SKM-1 (cell line): ENCODE measurements around the gene NPM1.

Experiments
- DNase-seq: peaks from one replicate; lab custom pipeline; 2025; ENCODE audit not compliant: unreplicated experiment; lab: John Stamatoyannopoulos, UW

Gene NPM1

DNA sequence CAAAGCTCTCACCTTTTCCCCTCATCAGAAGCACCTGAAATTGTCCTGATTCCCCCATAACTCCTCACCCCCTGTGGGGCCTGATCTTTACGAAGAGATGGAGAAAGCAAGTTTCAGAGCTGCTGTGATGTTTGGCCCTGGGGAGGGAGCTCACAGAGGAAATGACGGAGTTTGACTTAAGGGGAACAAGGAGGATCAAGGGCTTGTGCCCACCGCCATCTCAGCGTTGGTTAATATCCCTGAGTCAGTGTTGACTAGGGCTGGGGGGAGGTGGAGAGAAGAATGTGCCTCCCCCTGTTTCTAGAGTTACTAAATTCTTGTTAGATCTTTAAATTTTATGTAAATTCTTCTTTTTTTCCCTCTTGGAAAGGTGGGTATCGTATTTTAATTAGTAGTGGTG is 59.6 kb downstream of the NPM1 start:
- DNase-seq, result no peak

- no peak for DNase-seq
Measured at GRCh38 chr5:171449426-171449825, 61.8 kb downstream of the NPM1 start.

GRCh38 chr5:171450423-171451331 is 63.0 kb downstream of the NPM1 start:
- DNase-seq, result no peak

DNA sequence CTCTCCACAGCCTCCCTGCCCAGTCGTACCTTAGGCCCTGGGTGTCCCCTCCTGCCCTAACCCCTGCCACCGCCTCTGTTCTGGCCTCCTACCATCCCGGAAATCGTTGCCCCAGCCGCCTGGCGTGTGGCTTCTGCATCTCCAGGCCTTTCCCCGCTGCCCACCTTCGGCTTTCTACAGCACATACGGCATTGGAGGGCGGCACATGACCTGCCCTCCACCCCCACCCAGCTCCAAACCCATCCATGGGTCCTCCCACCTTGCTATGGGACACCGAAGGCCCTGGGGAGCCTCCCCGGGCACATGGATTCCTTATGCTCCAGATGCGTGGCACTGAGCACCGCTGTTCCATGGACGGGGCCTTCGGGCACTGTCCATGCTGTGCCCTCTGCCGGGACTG is 63.8 kb downstream of the NPM1 start:
- no peak for DNase-seq

DNA sequence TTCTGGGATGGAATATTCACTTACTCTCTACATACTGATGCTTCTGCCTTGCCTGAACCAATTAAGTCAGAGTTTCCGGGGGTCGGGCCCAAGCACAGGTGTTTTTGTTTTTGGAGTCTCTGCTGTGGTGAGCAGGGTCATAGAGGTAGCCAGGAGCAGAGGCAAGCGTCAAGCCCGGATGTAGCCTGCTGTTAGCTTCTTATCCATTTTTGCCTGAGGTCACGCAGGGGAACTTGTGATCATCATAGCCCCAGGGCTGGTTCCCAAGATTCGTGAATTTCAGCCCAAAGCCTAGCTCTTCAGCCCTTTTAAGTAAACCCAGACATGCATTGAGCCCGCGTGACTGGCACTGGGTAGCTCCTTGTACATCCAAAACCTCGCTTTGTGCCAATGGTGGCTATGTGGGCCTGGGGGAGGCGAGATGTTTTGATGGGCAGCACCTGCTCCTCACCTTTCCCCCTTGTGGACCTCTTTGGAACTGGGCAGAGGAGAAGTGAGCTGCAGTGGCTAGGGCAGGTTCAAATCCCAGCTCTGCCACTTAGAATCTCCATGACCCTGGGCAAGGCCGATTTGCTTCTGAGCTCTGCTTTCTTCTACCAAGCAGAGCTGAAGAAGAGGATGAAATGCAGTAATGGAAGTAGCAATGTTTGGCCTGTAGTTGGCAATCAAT is 65.5 kb downstream of the NPM1 start:
- no peak for DNase-seq

DNA sequence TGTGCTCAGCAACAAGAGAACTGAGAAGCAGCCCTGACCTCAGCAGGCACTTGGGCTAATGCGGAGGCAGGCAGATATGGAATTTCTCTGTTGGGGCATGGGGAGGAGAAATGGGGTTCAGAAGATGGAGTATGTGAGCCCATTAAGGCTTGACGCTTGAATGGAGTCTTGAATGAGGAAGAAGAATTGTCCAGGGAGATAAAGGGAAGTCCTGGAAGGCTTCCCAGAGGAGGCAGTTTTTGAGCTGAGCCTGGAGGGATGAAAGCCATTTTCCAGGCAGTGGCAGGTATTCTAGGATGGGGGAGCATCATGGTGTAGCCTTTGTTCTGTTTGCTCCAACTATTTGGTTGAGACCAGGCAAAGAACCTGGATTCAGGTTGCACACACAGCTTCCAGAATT is 66.3 kb downstream of the NPM1 start:
- no peak for DNase-seq

GRCh38 chr5:171454549-171454948 is 66.9 kb downstream of the NPM1 start:
- no peak for DNase-seq

GRCh38 chr5:171455522-171455921 is 67.9 kb downstream of the NPM1 start:
- DNase-seq, result no peak

GRCh38 chr5:171457208-171457981 is 69.7 kb downstream of the NPM1 start:
- no peak for DNase-seq

DNA sequence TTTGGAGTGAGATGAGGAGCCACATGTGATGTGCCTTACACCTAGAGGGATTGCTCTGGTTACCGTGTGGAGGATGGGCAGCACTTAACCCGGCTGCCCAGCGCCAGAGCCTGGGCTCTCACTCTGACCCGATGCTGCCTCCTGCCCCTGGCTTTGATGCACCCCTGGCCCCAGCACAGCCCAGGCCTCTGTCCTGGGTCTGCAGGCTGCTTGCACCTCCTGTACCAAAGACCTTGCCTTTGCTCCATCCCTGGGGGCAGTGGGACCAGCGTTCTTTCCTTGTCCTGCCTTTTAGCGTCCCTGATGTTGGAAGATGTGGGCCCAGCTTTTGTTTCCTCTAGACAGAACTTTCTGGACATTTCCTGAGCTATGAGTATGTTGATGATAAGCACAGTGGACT is 72.2 kb downstream of the NPM1 start:
- no peak for DNase-seq
